GM19468 (cell line): ENCODE results near the gene GABRR3.

ENCODE experiments used
- ATAC-seq: cut with Tn5 transposase; IDR thresholded peaks from one replicate; pipeline ENCODE4 v1.9.1; 2021; ENCODE audit warnings: mild to moderate bottlenecking, moderate library complexity, moderate number of reproducible peaks; ENCODE audit not compliant: unreplicated experiment; ENCODE audit errors: extremely low read depth

The GABRR3 gene

GRCh38 chr3:98035208-98035607, at the start of gene GABRR3:
TSS of gene GABRR3 (minus strand) at chr3:98035315. CDS start at chr3:98034987, 328 bp downstream.
- ATAC-seq: no peak

- ATAC-seq: no peak
Observed at GRCh38 chr3:98073486-98073885, 38.4 kb upstream of the GABRR3 start.

- ATAC-seq: no peak
Observed at GRCh38 chr3:98070840-98071239, 35.7 kb upstream of the GABRR3 start.

DNA sequence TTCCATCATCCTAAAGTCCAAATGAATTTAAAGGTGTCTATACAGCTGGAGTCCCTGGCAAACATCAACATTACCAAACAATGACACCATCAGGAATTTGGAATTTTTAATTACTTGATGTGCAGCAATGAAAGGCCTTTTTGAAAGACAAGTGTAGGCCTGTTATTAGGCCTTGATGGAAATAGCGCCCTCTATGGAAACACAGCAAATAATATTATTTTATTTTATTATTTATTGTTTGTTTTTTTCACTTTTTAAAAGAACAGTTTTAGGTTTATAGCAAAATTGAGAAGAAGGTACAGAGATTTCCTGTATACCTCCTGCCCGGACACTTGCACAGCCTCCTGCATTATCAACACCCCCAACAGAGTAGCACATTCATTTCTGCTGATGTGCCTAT, 33.7 kb upstream of the GABRR3 start:
- ATAC-seq: no peak

GRCh38 chr3:98058244-98058960, 23.3 kb upstream of the GABRR3 start:
- ATAC-seq: no peak

DNA sequence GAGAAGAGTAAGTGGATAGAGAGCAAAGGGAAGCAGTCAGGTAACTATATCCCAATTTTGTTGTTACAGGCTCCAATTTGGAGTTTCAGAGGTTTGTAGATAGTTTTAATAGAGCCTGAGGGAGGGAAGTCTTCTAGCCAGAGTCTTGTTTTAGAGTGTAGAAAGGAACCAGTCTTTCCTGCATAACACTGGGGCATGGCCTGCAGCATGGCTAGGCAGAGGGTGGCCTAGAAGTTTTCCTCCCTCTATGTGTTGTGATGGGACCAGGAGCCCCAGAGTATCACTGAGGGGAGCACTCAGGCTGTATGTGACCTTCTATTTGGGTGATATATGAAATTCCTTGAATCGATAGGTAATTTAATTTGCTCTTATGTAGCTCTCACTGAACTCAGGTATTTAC, 22.5 kb upstream of the GABRR3 start:
- no peak for ATAC-seq

GRCh38 chr3:98056035-98056434, 20.9 kb upstream of the GABRR3 start:
- no peak for ATAC-seq

DNA sequence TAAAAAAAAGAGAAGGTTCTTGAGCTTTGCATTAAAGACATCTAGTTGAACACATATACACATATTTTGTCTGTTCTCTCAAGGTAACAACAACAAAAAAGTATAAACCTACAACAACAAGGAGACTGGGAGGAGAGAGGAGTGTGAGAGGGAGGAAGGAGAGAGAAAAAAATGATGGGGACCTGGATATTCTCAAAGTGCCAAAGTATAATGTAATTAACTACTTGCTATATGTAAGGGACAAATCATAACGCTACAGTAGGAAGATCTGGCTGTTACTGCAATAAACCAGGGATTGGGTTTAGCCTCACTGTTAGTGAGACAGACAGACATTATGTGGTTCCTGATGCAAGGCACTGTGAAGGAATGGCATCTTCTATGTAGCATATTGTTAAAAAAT, 14.2 kb upstream of the GABRR3 start:
- ATAC-seq: no peak

DNA sequence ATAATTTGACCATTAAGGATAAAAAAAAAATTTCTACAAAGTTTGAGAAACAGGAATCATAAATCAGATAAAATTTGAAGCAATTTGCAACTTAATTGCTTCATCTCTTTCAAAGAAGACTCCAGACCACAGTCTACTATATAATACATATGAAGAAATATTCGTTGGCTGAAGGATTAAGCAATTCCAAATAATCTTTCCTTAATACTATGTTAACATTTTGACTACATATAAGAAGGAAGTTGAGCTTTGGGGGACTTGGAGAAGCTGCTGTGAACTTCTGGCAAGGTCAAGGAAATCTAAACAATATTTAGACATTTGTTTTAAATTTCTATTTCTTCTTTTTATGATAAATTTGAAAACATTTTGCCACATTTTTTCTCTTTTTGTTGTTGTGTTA, 13.5 kb upstream of the GABRR3 start:
- no peak for ATAC-seq

GRCh38 chr3:98041350-98041749, 6.2 kb upstream of the GABRR3 start:
- no peak for ATAC-seq

DNA sequence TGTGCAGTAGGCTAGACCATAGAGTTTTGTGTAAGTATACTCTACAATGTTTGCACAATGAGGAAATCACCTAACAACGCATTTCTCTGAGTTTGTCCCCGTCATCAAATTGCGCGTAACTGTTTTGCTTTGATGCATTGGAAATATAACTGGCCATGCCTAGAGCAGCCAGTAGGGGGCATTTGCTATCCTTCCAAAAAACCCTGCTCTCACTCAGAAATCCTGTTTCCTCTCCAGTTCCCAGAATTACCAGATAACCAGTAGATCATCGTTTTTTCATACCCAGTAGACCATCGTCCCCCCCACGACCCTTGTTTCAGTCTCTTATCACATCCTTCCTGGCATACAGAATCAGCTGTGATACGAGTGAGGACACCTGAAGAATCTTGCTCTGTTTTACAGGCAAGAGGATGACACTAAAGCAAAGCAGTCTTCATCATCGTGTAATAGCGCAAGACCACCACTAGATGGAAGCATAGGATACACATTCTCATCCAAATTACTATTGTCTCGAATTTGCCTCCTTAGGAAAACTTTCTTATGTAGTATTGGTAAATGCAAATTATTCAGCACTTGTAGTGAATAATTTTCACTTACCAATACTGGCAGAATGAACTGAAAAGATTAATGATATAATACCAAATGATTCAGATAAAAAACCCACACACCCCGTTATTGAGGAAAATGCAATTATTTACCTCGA, 4.4 kb upstream of the GABRR3 start:
- ATAC-seq: peak; percentile 66

DNA sequence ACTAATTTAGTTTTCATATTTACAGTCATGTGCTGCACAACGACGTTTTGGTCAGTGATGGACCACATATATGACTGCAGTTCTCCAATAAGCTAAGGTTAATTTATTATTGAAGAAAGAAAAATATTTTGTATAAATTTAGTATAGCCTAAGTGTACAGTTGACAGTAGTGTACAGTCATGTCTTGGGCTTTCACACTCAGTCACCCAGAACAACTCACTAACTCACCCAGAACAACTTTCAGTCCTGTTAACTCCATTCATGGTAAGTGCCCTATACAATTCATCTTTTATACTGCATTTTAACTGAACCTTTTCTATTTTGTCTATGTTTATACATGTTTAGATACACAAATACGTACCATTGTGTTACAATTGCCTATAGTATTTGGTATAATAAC, 3.8 kb upstream of the GABRR3 start:
- no peak for ATAC-seq

- no peak for ATAC-seq
Observed at GRCh38 chr3:98038286-98038685, 3.2 kb upstream of the GABRR3 start.

DNA sequence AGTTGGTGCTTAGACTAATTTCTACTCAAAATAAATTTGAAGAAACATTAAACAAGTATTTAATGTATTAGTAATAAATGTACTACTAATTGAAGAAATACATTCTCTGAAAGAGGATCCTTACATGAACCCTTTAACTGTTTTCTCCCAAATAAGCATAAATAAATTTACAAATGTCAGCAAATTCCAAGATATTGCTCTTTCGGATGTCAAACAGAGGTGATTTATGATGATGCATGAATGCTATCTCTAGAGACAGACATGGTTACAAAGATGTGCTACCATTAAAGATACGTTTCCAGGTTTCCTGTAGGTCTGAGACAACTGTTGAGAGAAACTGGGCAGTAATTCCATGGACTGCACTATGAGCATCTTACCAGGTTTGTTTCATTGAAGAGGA, 629 bp downstream of the GABRR3 start:
- ATAC-seq: no peak

- ATAC-seq: no peak
Observed at GRCh38 chr3:98034036-98034435, 1.1 kb downstream of the GABRR3 start.

DNA sequence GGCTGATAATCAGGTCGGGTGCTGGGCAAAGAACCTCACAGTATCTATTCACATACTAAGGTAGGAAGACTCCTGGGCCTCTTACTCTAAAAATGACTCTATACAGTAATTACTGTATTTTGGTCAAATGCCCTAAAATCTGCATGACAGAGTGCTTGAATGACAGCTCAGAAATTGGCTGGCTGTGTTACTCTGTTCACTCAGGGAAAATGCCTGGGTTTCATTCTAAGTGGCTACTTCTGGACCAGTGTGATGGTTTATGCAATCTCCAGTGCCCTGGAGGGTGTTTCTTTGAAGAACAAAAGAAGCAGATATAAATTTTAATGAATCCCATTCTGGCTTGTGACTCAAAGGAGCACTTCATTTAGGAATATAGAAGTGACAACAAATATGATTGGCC, 2.2 kb downstream of the GABRR3 start:
- no peak for ATAC-seq

DNA sequence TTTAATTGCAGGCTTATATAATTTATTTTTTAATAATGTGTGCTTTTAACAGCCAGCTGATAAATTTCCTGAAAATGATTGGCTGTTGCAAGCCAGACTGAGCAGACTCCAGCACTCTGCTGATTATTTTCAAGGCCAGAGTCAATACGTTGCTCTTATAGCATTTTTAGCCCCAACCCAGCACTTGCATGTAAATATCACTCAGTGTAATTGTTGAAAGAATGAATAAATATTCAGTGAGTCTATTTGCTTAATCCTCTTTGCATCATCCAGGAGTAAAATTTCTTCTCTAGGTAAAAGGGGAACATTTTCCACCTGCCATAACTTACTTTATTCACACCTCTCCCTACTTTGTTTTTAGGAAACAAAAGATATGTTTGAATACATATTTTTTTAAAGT, 2.9 kb downstream of the GABRR3 start:
- no peak for ATAC-seq

GRCh38 chr3:98029083-98029482, 6.0 kb downstream of the GABRR3 start:
- ATAC-seq: no peak

DNA sequence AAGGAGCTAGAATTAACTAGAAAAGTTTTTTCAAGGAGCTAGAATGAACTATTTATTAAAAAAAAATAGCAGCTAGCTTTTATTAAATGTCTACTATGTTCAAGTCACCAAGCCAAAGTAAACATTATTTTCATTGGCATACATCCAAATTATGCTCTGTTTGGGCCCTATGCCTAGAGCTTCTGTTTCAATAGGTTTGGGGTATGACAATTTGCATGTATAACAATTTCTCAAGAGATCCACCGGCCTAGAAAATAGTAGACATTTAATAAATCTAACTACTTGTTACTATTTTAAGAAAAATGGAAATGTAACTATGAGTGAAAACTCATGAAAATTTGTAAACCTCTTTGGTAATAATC, 8.0 kb downstream of the GABRR3 start:
- ATAC-seq: no peak

DNA sequence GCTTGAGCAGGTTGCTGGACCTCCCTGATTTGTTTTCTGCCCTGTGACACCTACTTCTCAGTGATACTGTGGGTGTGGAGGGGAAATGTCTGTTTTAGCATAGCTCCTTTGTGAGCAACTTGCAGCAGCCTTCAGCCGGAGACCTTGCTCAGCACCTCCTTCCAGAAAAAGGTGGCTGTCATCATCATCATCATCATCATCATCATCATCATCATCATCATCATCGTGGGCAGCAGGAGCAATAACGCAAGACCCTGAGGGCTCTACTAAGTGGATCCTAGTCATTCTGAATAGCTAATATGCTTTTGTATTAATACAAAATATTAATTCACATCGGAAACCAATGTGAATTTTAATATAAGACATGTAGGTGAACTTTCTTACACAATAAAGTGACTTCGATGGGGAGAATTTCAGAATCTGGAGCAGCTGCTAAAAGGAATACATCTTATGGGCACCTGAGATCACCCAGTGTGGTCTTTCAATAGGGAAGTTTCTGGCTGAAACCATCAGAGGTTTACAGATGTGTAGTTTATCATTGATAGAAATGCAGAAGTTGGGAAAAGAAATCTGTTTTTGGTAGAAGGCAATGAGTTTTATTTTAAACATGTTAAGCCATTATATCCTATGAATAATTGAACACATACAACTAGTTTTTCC, 8.6 kb downstream of the GABRR3 start:
- no peak for ATAC-seq

DNA sequence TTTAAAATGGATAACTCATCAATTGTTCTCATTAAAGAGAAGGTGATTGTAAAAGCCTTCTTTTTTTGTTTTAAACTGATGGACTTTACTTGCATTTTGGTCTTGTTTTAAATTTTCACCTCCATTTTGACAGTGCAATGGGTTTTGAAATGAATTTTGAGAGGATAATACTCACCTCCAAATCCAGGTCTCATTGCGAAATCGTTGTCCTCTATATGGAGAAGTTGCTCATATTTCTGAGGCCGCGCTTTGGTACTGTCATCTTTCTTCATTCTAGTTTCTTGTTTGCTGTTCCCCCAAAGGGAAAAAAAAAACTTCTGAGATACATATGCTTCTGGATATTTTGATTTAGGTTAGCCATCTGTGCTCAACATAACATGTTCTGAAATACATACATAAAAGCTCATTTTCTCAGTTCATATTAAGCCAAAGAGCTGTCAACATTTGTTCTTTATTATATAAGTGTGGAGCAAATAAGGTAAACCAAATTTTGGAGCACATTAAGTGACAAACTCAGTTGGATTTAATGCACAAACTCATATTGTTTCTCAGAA, 9.6 kb downstream of the GABRR3 start:
- no peak for ATAC-seq
